ENCODE measurements around the gene SLC43A2.
"Not testable (repeated sequence)": the region's sequence is repeated elsewhere in the genome, so short reads cannot be mapped to it uniquely, and the experiment has no call there.

The SLC43A2 gene

DNA sequence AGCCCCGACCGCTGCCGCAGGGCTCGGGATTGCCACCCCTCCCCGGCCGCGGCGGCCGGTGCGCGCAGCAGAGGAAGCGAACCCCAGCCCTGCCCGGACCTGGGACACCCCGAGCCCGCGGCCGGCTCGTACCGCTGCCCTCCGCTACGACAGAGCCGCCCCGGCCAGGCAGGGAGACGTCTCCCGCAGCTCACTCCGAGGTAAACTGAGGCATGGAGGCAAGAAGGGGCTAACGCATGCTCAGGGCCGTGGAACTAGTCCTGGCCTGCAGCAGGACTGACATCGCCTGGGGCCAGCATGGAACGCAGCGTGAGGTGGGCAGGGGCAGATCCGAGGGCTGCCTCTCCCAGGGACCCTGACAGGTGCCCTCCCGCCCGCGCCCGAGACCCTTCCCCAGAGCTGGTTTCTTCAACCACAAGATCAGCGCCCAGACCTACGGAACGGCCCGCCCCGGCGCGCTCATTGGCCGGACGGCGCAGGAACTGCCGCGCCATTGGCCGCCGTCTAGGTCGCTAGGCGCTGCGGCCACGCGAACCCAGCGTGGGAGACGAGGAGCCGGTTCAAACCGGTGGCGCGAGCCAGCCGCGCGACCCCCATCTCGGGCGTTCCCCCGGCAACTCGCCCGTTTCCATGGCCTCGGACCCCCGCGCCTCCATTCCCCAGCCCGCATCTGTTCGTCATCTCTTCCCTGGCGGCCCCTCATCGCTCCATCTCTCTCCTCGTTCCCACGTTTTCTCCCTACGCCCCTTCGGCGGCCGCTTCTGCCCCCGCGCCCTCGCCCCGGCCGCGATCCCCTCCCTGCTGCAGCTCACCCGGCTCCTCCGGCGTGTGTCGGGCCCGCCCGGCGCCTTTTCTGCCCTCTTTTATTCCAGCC, at the start of gene SLC43A2:
Gene SLC43A2, minus strand, starts transcription at position 853 of the 874 bp plus-strand sequence. CDS start 960 bp downstream, outside the sequence.
- TF ChIP-seq, protein P1, sequence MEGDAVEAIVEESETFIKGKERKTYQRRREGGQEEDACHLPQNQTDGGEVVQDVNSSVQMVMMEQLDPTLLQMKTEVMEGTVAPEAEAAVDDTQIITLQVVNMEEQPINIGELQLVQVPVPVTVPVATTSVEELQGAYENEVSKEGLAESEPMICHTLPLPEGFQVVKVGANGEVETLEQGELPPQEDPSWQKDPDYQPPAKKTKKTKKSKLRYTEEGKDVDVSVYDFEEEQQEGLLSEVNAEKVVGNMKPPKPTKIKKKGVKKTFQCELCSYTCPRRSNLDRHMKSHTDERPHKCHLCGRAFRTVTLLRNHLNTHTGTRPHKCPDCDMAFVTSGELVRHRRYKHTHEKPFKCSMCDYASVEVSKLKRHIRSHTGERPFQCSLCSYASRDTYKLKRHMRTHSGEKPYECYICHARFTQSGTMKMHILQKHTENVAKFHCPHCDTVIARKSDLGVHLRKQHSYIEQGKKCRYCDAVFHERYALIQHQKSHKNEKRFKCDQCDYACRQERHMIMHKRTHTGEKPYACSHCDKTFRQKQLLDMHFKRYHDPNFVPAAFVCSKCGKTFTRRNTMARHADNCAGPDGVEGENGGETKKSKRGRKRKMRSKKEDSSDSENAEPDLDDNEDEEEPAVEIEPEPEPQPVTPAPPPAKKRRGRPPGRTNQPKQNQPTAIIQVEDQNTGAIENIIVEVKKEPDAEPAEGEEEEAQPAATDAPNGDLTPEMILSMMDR (IDR thresholded peaks at IDR 0.05; ENCODE audit: extremely low read depth, missing control alignments) = no peak
- peak; percentile 97 for DNase-seq (ENCODE audit: low spot score)

DNA sequence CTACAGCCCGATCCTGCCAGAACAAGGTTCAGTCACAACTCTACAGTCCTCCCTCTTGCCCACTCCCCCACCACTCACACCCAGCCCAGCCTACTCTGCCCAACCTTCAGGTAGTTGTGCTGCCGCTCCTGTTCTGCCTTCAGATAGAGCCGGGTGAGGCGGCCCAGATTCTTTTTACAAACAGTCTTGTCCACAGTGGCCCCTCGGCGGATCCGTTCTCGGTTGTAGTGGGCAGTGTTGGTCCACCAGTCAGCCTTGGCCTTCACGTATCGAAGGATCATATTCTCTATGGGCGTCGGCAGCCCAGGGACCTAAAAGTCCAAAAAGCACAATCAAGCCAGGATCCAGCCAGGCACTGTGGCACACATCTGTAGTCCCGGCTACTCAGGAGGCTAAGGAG, 47.8 kb upstream of the SLC43A2 start:
- TF ChIP-seq, protein P1 (IDR thresholded peaks at IDR 0.05; ENCODE audit: extremely low read depth, missing control alignments) = no peak
- no peak for DNase-seq (ENCODE audit: low spot score)

GRCh38 chr17:1673041-1673785, 44.6 kb upstream of the SLC43A2 start:
- TF ChIP-seq, protein P1 (IDR thresholded peaks at IDR 0.05; ENCODE audit: extremely low read depth, missing control alignments) = no peak
- DNase-seq (ENCODE audit: low spot score) = no peak

DNA sequence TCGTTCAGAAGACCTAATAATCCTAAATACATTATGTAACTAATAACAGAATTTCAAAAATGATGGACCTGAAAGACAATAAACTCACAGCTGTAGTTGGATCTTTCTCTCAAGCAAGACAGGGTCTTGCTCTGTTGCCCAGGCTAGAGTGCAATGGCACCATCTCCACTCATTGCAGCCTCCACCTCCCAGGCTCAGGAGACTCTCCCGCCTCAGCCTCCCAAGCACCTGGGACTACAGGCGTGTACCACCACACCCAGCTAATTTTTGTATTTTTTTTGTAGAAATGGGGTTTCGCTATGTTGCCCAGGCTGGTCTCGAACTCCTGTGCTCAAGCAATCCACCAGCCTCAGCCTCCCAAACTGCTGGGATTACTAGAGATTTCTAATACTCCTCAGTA, 35.3 kb upstream of the SLC43A2 start:
- DNase-seq (ENCODE audit: low spot score) = not testable (repeated sequence)

DNA sequence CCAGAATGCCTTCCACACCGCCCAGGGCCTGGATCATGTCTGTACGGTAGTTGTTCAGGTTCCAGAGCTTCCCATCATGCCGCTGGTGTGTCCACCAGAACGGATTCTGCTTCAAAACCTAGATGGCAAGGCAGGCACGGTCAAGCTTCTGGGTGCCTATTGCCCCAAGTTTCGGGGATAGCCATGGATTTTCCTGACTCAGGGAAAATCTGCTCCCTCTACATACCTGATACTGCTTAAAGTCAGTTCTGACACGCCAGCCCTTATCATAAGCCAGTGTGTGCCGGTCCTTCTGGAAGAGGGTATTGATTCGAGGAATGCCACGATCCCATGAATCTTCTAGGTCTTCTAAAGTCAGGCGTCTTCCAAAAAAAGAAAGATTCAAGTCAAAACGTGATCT, 32.4 kb upstream of the SLC43A2 start:
- DNase-seq (ENCODE audit: low spot score) = no peak
- TF ChIP-seq, protein P1 (IDR thresholded peaks at IDR 0.05; ENCODE audit: extremely low read depth, missing control alignments) = no peak

GRCh38 chr17:1658100-1658499, 29.5 kb upstream of the SLC43A2 start:
- no peak for DNase-seq (ENCODE audit: low spot score)
- TF ChIP-seq, protein P1 (IDR thresholded peaks at IDR 0.05; ENCODE audit: extremely low read depth, missing control alignments) = no peak

- no peak for DNase-seq (ENCODE audit: low spot score)
- TF ChIP-seq, protein P1 (IDR thresholded peaks at IDR 0.05; ENCODE audit: extremely low read depth, missing control alignments) = no peak
Measured at GRCh38 chr17:1653735-1654134, 25.1 kb upstream of the SLC43A2 start.

DNA sequence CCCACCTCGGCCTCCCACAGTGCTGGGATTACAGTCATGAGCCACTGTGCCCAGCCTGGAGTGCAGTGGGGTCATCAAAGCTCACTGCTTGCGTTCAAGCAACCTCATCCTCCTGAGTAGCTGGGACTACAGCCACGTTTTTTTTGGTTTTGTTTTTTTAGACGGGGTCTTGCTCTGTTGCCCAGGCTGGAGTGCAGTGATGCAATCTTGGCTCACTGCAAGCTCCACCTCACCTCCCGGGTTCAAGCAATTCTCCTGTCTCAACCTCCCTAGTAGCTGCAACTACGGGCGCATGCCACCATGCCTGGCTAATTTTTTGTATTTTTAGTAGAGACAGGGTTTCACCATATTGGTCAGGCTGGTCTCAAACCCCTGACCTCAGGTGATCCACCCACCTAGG, 24.2 kb upstream of the SLC43A2 start:
- DNase-seq (ENCODE audit: low spot score) = not testable (repeated sequence)

Measured in GM20000 (cell line).